Lower leg skin (tissue), 3 donors: ENCODE results near the gene SPATA7.

ENCODE experiments used
- CTCF ChIP-seq, 3 donors: fragments of 450-650 bp; IDR thresholded peaks; one replicate each; pipeline ENCODE4 v1.5.1; 2016; ENCODE audit warnings: antibody characterized with exemption in 3 of 3, mild to moderate bottlenecking in 3 of 3, moderate library complexity in 2 of 3
- POLR2A ChIP-seq, 2 donors: fragments of 450-650 bp; IDR thresholded peaks; one replicate each; pipeline ENCODE4 v1.6.1; 2016 to 2017; ENCODE audit warnings: antibody characterized with exemption in 2 of 2, mild to moderate bottlenecking in 1 of 2, moderate library complexity in 1 of 2

DNA sequence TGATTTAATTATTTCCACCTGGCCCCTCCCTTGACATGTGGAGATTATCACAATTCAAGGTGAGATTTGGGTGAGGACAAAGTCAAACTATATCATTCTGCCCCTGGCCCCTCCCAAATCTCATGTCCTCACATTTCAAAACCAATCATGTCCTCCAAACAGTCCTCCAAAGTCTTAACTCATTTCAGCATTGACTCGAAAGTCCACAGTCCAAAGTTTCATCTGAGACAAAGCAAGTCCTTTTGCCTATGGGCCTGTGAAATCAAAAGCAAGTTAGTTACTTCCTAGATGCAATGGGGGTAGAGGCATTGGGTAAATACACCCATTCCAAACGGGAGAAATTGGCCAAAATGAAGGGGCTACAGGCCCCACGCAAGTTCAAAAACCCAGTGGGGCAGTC is 31.1 kb upstream of the SPATA7 start:
- TF ChIP-seq CTCF (IDR thresholded peaks at IDR 0.05) (no peak), POLR2A (IDR thresholded peaks at IDR 0.05) (no peak)
